Measurements from ENCODE around the gene TFF1.

GRCh38 chr21:42337276-42337675, 29.1 kb downstream of the TFF1 start:
- TF ChIP-seq POLR2A (IDR thresholded peaks at IDR 0.05) (no peak), CTCF (IDR thresholded peaks at IDR 0.05) (no peak)

All from body of pancreas (tissue), 4 donors.